Measurements from ENCODE around the gene ISM2.

DNA sequence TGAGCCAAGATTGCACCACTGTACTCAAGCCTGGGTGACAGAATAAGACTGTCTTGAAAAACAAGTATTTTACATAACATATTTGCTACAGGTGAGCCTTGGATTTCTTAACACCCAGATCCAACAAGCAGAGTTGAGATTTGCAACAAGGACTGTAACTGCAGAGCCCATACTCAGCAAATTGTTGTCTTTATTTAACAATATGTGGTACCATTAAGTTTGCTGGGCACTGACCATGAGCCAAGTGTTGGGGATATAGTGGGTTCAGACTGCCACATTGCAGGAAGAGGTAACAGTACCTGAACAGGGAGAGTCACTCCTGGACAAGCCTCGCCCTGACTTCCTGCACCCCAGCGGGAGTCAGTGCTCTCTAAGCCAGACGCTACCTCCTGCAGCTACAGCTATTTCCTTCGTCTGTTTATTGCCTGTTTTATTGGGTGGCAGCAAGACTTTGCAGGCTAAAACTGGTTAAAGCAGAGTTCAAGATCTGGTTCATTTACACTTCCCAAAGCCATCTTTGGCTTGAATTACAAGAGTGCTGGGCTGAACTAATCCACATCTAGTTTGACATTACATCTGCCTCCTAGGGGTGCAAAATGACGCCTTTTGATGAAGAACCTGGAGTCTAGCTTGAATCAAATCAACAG lies 28.3 kb downstream of the ISM2 start:
- TF ChIP-seq, protein P1, sequence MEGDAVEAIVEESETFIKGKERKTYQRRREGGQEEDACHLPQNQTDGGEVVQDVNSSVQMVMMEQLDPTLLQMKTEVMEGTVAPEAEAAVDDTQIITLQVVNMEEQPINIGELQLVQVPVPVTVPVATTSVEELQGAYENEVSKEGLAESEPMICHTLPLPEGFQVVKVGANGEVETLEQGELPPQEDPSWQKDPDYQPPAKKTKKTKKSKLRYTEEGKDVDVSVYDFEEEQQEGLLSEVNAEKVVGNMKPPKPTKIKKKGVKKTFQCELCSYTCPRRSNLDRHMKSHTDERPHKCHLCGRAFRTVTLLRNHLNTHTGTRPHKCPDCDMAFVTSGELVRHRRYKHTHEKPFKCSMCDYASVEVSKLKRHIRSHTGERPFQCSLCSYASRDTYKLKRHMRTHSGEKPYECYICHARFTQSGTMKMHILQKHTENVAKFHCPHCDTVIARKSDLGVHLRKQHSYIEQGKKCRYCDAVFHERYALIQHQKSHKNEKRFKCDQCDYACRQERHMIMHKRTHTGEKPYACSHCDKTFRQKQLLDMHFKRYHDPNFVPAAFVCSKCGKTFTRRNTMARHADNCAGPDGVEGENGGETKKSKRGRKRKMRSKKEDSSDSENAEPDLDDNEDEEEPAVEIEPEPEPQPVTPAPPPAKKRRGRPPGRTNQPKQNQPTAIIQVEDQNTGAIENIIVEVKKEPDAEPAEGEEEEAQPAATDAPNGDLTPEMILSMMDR (IDR thresholded peaks at IDR 0.05): no peak
- TF ChIP-seq POLR2A (IDR thresholded peaks at IDR 0.05) (no peak), POLR2AphosphoS5 (IDR thresholded peaks at IDR 0.05) (no peak)
